K562 (cell line): ENCODE measurements around the gene OTUD5. TPM values are rescaled to one million over a fixed set of nuclear protein-coding genes. Genes with fewer than 3 reads are reported as not detected.

Source experiments
- FUS ChIP-seq: fragments of 200-400 bp; formaldehyde crosslinking; optimal IDR thresholded peaks from 2 replicates; pipeline ENCODE3; 2017; ENCODE audit warnings: low read depth, low read length
- HMGN3 ChIP-seq: IDR thresholded peaks from 2 replicates; pipeline ENCODE4 v1.6.1; 2011; ENCODE audit warnings: borderline replicate concordance, low read depth, mild to moderate bottlenecking, mixed read lengths, low read length; ENCODE audit not compliant: insufficient read length; ENCODE audit errors: extremely low read depth
- ILK ChIP-seq: fragments of 450-650 bp; IDR thresholded peaks from 2 replicates; pipeline ENCODE4 v1.6.1; 2016; ENCODE audit warnings: missing genetic modification characterization, low read depth, mild to moderate bottlenecking, missing compliant biosample characterization, moderate library complexity, borderline replicate concordance
- RBFOX2 ChIP-seq: fragments of 200-400 bp; formaldehyde crosslinking; IDR thresholded peaks from 2 replicates; pipeline ENCODE4 v1.6.1; 2017; ENCODE audit warnings: low read depth, mild to moderate bottlenecking, low read length, moderate library complexity
- SMARCA4 ChIP-seq: fragments of 450-650 bp; IDR thresholded peaks from 2 replicates; pipeline ENCODE4 v1.6.1; 2016
- STAG1 ChIP-seq: sonication (generic); formaldehyde crosslinking; IDR thresholded peaks from 2 replicates; pipeline ENCODE4 v1.5.0; 2020; ENCODE audit warnings: missing genetic modification reagents, borderline replicate concordance
- TAF7 ChIP-seq: fragments of 450-650 bp; IDR thresholded peaks from 2 replicates; pipeline ENCODE4 v1.6.1; 2016; ENCODE audit warnings: missing genetic modification characterization, missing compliant biosample characterization
- ZNF232 ChIP-seq: sonication (generic); formaldehyde crosslinking; IDR thresholded peaks from 2 replicates; pipeline ENCODE4 v1.8.0; 2022; ENCODE audit warnings: mild to moderate bottlenecking, missing genetic modification reagents
- polyA plus RNA-seq, 8 experiments: library from polyadenylated mRNA; depleted of rRNA in 4 of 8; stranded (reverse) in 5 of 8; unstranded in 3 of 8; fragments of >200 nt; fragmentation: Nextera tagmentation in 2 of 8; fragmentation: Illumina TruSeq in 1 of 8; extraction: Ambion mirVana in 2 of 8; extraction: Trizol in 1 of 8; gene quantifications; 2 replicates each; pipeline versions ENCODE4 v1.2.1 to v1.2.3, GENCODE V29; 2011 to 2014; ENCODE audit warnings: inconsistent platforms in 1 of 8, missing spikeins in 1 of 8
- total RNA-seq, 7 experiments: library from RNA; depleted of rRNA in 6 of 7; stranded (reverse); fragments of >200 nt in 6 of 7; fragmentation: Illumina TruSeq in 2 of 7; extraction: Trizol in 2 of 7; gene quantifications; 2 replicates each; pipeline versions ENCODE4 v1.2.1 to v1.2.3, GENCODE V29; 2011 to 2021; ENCODE audit warnings: low replicate concordance in 1 of 7
- TF ChIP-seq, protein P1 (sequence below): sonication (generic); formaldehyde crosslinking; IDR thresholded peaks from 2 replicates; pipeline ENCODE4 v1.8.1; 2023; ENCODE audit warnings: mild to moderate bottlenecking, missing genetic modification reagents
- TF ChIP-seq, protein P2 (sequence below): fragments of 450-650 bp; IDR thresholded peaks from 2 replicates; pipeline ENCODE4 v1.6.1; 2016; ENCODE audit warnings: missing biosample characterization, missing genetic modification characterization

Gene OTUD5
- total and polyA plus RNA-seq, 9 of the 15 experiments (the other 6 are each of a cell fraction or from before 2014, with no cell fraction given) = 3.6 to 102 (median 59.0) TPM

DNA sequence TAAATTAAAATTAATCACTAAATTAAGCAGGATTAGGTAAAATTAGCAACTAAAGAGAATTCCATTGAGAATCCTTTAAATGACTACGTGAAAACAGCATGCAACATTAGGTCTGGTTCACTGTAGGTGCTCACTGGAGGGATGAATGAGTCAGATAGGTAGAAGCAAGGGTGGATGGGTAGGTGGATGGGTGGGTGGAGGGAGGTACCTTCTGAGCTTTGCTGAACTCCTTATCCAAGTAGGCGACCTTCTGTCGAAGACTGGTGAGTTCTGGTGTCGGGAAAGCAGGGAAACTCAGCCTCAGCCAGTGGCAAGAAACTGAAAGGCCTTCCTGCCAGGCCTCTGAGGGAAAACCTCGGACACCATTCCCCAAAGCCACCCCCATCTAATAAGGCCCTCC lies 41.6 kb upstream of the OTUD5 start (continued):
- TF ChIP-seq, protein P1, sequence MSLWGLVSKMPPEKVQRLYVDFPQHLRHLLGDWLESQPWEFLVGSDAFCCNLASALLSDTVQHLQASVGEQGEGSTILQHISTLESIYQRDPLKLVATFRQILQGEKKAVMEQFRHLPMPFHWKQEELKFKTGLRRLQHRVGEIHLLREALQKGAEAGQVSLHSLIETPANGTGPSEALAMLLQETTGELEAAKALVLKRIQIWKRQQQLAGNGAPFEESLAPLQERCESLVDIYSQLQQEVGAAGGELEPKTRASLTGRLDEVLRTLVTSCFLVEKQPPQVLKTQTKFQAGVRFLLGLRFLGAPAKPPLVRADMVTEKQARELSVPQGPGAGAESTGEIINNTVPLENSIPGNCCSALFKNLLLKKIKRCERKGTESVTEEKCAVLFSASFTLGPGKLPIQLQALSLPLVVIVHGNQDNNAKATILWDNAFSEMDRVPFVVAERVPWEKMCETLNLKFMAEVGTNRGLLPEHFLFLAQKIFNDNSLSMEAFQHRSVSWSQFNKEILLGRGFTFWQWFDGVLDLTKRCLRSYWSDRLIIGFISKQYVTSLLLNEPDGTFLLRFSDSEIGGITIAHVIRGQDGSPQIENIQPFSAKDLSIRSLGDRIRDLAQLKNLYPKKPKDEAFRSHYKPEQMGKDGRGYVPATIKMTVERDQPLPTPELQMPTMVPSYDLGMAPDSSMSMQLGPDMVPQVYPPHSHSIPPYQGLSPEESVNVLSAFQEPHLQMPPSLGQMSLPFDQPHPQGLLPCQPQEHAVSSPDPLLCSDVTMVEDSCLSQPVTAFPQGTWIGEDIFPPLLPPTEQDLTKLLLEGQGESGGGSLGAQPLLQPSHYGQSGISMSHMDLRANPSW (CRISPR knock-in tag) = no peak
- TF ChIP-seq ZNF232 (CRISPR knock-in tag) (no peak), SMARCA4 (no peak), STAG1 (CRISPR knock-in tag) (no peak), HMGN3 (no peak), ILK (no peak), TAF7 (tag) (no peak), FUS (no peak), RBFOX2 (no peak)
- TF ChIP-seq, protein P2, sequence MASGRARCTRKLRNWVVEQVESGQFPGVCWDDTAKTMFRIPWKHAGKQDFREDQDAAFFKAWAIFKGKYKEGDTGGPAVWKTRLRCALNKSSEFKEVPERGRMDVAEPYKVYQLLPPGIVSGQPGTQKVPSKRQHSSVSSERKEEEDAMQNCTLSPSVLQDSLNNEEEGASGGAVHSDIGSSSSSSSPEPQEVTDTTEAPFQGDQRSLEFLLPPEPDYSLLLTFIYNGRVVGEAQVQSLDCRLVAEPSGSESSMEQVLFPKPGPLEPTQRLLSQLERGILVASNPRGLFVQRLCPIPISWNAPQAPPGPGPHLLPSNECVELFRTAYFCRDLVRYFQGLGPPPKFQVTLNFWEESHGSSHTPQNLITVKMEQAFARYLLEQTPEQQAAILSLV (tag) = no peak
